Activated B cell treated with CpG ODN at 0.5 μM for 24 hours (primary cell): ENCODE data around the gene ABCG4. TPM values are rescaled to one million over a fixed set of nuclear protein-coding genes. Genes with fewer than 3 reads are reported as not detected.

Experiments
- ATAC-seq: fragments of 200-7000 bp; cut with Tn5 transposase; one replicate; pipeline ENCODE4 v1.10.0; 2021; ENCODE audit warnings: low read depth, mild to moderate bottlenecking, moderate library complexity
- CTCF ChIA-PET: fragments of 350-600 bp; sonication (Branson Sonifier 250); formaldehyde crosslinking; loops from one replicate; lab custom pipeline; 2021; ENCODE audit warnings: antibody characterized with exemption; lab: Charles Lee
- POLR2A ChIA-PET: fragments of 350-600 bp; sonication (Branson Sonifier 250); formaldehyde crosslinking; loops from one replicate; lab custom pipeline; 2021; ENCODE audit warnings: antibody characterized with exemption; lab: Charles Lee
- DNase-seq: peaks from one replicate; pipeline ENCODE4 v3.0.0; 2022
- H3K27ac Mint-ChIP-seq: one replicate; pipeline ENCODE4 v1.8.0; 2020; ENCODE audit warnings: mixed read lengths
- H3K27me3 Mint-ChIP-seq: one replicate; pipeline ENCODE4 v1.8.0; 2021; ENCODE audit warnings: mixed read lengths
- H3K36me3 Mint-ChIP-seq: one replicate; pipeline ENCODE4 v1.8.0; 2021; ENCODE audit warnings: low read depth, mixed read lengths
- H3K4me1 Mint-ChIP-seq: one replicate; pipeline ENCODE4 v1.8.0; 2021; ENCODE audit warnings: mixed read lengths
- H3K4me3 Mint-ChIP-seq: one replicate; pipeline ENCODE4 v1.8.0; 2020; ENCODE audit warnings: mild to moderate bottlenecking, mixed read lengths
- H3K9me3 Mint-ChIP-seq: one replicate; pipeline ENCODE4 v1.8.0; 2020; ENCODE audit warnings: mixed read lengths
- CTCF ChIP-seq: fragments of 200-600 bp; IDR thresholded peaks from one replicate; pipeline ENCODE4 v1.8.0; 2022; ENCODE audit warnings: antibody characterized with exemption, mild to moderate bottlenecking
- intact Hi-C: fragments of 100-400 bp; cut with micrococcal nuclease; formaldehyde crosslinking; loops from one replicate; pipeline ENCODE4 v1.15.1; 2024
- total RNA-seq: library from RNA; stranded (reverse); gene quantifications from 2 replicates; pipeline ENCODE4 v1.2.3, GENCODE V29; 2022

Gene ABCG4
- total RNA-seq, result not detected in 2 replicates

GRCh38 chr11:119149018-119149785 is at the start of gene ABCG4:
Gene ABCG4 (plus strand): TSS chr11:119149052. CDS start chr11:119149966, 914 bp downstream.
- CTCF ChIA-PET, result interaction anchor here (1.2 kb wide), 1 partner anchor 173 kb away, joined by 3 read pairs; no protein-coding TSS in a partner anchor
- no peak for TF ChIP-seq CTCF
- peaks cover 57% of the 10 kb centered on the region for H3K27me3 Mint-ChIP-seq
- DNase-seq, result peak; percentile 27
- peak; percentile 49 for ATAC-seq
- H3K9me3 Mint-ChIP-seq, result no peaks in the 10 kb centered on the region
- H3K36me3 Mint-ChIP-seq, result no peaks in the 10 kb centered on the region
- H3K27ac Mint-ChIP-seq, result no peak within 1 kb of the TSS
- POLR2A ChIA-PET, result interaction anchor here (1.6 to 4.3 kb wide), 2 partner anchors 20 to 55 kb away, joined by 5 to 13 read pairs; partner anchors contain the start of gene NLRX1
- H3K4me1 Mint-ChIP-seq, result peaks cover 12% of the 10 kb centered on the region
- H3K4me3 Mint-ChIP-seq, result peak within 1 kb of the TSS; percentile 74
- intact Hi-C loops, result loop anchor here (5.0 kb wide), 1 partner anchor 133 kb away; no protein-coding TSS in a partner anchor

- Mint-ChIP-seq H3K4me3 (no peak overlapping the region), H3K4me1 (peaks cover 62% of the 10 kb centered on the region), H3K27me3 (no peaks in the 10 kb centered on the region), H3K36me3 (peaks cover 44% of the 10 kb centered on the region), H3K27ac (no peak overlapping the region), H3K9me3 (no peaks in the 10 kb centered on the region)
- ChIA-PET CTCF (interaction anchor here (0.7 kb wide), 1 partner anchor 9 kb away, joined by 3 read pairs; no protein-coding TSS in a partner anchor), POLR2A (interaction anchor here (0.7 to 1.0 kb wide), 2 partner anchors 11 to 15 kb away, joined by 3 to 5 read pairs; partner anchors contain the start of gene HMBS)
- no peak for TF ChIP-seq CTCF
- intact Hi-C loops, result loop anchor here (2.0 kb wide), 1 partner anchor 15 kb away; the partner anchor contains the start of gene HMBS
- no peak for ATAC-seq
- no peak for DNase-seq
Observed at GRCh38 chr11:119099711-119100110, 49.1 kb upstream of the ABCG4 start.

GRCh38 chr11:119100246-119100970 is 48.4 kb upstream of the ABCG4 start:
- peaks cover 38% of the 10 kb centered on the region for H3K36me3 Mint-ChIP-seq
- no peak for DNase-seq
- no peak for ATAC-seq
- H3K9me3 Mint-ChIP-seq, result no peaks in the 10 kb centered on the region
- no peak for TF ChIP-seq CTCF
- ChIA-PET CTCF (interaction anchor here (0.7 kb wide), 1 partner anchor 9 kb away, joined by 3 read pairs; no protein-coding TSS in a partner anchor), POLR2A (no interaction called here)
- H3K27ac Mint-ChIP-seq, result peak overlapping the region; percentile 9
- no peaks in the 10 kb centered on the region for H3K27me3 Mint-ChIP-seq
- H3K4me1 Mint-ChIP-seq, result peaks cover 61% of the 10 kb centered on the region
- intact Hi-C loops, result loop anchor here (2.0 kb wide), 1 partner anchor 16 kb away; the partner anchor contains the start of gene HMBS
- peak overlapping the region; percentile 96 for H3K4me3 Mint-ChIP-seq

- DNase-seq, result no peak
- ATAC-seq, result no peak
- H3K9me3 Mint-ChIP-seq, result no peaks in the 10 kb centered on the region
- CTCF ChIA-PET, result interaction anchor here (1.4 kb wide), 1 partner anchor 34 kb away, joined by 4 read pairs; the partner anchor contains the start of gene VPS11
- H3K36me3 Mint-ChIP-seq, result peaks cover 37% of the 10 kb centered on the region
- no peaks in the 10 kb centered on the region for H3K27me3 Mint-ChIP-seq
- peak overlapping the region; percentile 96 for H3K4me3 Mint-ChIP-seq
- POLR2A ChIA-PET, result interaction anchor here (0.8 to 2.2 kb wide), 11 partner anchors 10 to 310 kb away, joined by 3 to 31 read pairs (median 6); partner anchors contain the start of genes DDX6, HINFP, HMBS and HYOU1
- TF ChIP-seq CTCF, result no peak
- peaks cover 55% of the 10 kb centered on the region for H3K4me1 Mint-ChIP-seq
- peak overlapping the region; percentile 96 for H3K27ac Mint-ChIP-seq
- intact Hi-C loops, result loop anchor here (1.0 to 2.0 kb wide), 2 partner anchors 16 to 20 kb away; partner anchors contain the start of genes HINFP and HMBS
Observed at GRCh38 chr11:119100994-119101758, 47.7 kb upstream of the ABCG4 start.
